HUDEP-2 (cell line): ENCODE measurements around the gene ADAMTS10.
A peak's percentile ranks its signal among the peaks of the same experiment; 100 is the strongest.
"Not testable (repeated sequence)": the region's sequence is repeated elsewhere in the genome, so short reads cannot be mapped to it uniquely, and the experiment has no call there.

ENCODE experiments used
- DNase-seq, 76 experiments: peaks; one replicate each; lab custom pipeline; 2025; ENCODE audit not compliant: unreplicated experiment in 76 of 76; lab: John Stamatoyannopoulos, UW

Gene ADAMTS10

DNA sequence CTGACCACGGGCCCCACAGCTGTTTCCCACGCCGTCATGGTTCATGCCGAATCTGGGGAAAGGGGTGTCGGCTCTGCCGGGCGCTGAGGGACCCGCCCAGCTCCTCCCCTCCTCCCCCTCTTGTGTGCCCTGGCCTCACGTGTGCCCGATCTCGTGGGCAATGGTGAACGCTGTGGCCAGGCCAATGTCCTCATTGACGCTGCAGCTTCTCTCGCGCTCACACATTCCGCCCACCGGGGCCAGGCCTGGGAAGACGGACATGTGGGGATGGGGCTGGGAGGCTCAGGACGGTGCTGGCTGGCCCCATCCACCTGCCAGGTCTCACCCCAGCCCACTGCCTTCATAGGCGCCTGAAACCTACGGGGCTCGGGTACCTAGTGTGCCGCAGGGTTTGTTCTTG is 14.3 kb downstream of the ADAMTS10 start:
- DNase-seq, result no peak

DNA sequence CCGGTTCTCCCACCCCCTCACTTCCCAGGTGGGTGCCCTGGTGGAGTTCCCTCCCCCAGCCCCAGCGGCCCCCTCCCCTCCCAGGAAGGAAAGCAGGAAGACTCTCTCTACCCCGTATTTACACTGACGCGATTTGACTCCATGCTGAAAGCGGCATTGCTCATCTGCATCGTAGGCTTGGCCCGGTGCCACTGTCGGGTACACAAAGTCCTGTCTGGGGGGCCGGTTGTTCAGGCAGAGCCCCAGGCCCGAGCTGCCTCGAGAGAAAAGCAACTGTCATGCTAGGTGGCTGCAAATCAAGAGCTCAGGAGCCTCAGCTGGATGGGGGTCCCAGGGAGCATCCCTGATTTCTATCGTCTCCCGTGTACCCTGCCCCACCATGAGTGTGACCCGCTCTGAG is 14.9 kb downstream of the ADAMTS10 start:
- no peak for DNase-seq

GRCh38 chr19:8593931-8594330 is 16.6 kb downstream of the ADAMTS10 start:
- no peak for DNase-seq

DNA sequence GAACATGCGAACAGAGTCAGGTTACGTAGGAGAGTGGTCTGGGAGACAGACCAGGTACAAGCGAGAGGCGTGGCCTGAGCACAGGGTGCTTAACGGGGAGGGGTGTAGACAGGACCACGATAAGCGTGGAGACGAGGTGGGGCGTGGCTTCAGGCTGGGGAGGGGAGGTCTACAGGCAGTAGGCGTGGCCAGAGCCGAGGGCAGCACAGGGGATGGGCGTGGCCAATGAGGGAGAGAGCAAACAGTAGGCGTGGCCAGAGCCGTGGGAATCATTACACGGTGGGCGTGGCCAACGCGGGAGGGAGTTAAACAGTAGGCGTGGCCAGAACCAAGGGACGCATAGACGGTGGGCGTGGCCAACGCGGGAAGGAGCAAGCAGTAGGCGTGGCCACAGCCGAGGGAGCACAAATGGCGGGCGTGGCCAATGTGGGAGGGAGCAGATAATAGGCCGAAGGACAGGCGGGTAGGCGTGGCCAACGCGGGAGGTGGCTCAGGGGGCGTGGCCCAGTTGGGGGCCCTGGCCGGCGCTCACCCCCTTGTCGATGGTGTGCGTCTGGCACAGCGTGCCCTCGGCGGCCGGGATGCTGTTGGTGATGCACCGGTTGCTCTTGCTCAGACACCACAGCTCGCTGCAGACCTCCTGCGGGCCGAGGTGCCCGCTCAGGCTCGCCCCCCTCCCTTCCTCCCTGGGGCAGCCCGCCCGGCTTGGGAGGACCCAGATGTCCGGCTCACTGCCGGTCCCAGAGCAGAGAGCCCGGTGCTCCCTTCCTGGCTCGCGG is 18.1 kb downstream of the ADAMTS10 start:
- peak in 70 of 76 experiments; percentile 33 to 95 (median 82) for DNase-seq

- DNase-seq, result no peak
Observed at GRCh38 chr19:8589177-8589714, 21.3 kb downstream of the ADAMTS10 start.

GRCh38 chr19:8585894-8586750 is 24.4 kb downstream of the ADAMTS10 start:
- peak in 58 of 76 experiments; percentile 14 to 83 (median 58) for DNase-seq

DNA sequence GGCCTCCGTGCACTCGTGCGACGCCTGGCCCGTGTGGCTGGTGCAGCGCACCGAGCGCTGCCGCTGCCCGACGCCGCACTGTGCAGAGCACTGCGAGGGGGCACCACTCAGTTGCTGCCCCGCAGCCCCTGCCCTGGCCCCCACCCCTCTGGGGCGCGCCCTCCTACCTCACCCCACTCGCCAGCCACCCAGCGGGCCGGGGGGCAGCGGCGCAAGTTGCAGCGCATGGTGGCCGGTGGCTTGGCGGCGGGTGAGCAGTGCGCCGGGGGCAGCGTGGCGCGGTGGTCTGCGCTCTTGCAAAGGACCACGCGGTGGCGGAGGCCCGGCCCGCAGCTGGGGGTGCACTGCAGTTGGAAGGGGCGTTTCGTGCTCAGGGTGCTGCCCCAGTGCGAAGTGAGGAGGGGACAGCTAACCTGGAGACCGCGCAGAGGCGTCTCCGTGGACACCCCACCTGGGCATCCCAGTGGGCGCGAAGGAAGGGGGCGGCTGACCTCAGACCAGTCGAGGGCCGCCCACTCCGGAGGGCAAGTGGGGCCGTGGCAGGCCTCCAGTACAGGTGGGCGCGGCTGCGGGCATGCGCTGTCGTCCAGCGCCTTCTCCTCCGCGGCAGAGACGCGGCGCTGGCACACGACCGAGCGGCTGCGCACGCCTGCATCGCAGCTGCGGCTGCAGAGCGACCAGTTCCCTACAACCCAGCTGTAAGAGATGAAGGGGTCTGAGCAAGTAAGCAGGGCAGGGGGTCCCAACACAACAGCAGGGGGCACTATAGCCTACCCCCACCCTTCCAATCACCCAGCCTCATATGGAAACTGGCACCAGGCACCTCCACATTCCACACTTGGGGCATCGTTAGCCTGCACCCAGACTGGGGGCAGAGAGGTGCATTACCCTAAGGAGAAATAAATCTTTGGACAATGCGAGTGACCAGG is 25.3 kb downstream of the ADAMTS10 start:
- DNase-seq, result no peak

- DNase-seq, result peak in 68 of 76 experiments; percentile 24 to 88 (median 72)
Observed at GRCh38 chr19:8580710-8581281, 29.7 kb downstream of the ADAMTS10 start.

DNA sequence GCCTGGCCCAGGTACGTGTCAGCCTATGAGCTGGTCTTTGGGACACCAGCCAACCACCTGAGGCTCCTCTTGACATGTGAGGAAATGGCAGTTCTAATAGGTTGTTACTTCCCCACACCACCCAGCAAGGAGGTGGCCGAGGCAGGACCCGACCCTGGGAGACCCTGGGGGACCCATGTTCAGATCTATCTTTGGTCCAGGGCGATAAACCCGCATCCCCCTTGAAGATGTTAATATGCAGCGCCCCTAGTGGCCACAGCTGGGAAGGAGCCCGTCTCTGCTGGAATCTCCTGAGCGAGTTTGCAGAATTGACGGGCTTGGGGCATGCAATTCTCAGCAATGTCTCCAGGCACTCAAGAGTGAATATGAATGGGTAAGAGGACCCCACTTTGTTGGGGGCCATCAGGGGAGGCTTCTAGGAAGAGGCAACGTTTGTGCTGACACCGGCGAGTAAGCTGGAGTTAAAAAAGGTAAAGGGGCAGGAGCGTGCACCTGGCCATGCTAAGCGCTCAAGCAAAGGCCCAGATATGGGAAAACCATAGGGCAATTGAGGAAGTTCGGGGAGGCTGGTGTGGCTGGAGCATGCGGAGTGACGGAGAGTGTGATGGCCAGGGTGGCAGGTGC is 31.8 kb downstream of the ADAMTS10 start:
- DNase-seq, result peak in 64 of 76 experiments; percentile 20 to 83 (median 60)

- DNase-seq, result no peak
Observed at GRCh38 chr19:8577741-8578140, 32.8 kb downstream of the ADAMTS10 start.

DNA sequence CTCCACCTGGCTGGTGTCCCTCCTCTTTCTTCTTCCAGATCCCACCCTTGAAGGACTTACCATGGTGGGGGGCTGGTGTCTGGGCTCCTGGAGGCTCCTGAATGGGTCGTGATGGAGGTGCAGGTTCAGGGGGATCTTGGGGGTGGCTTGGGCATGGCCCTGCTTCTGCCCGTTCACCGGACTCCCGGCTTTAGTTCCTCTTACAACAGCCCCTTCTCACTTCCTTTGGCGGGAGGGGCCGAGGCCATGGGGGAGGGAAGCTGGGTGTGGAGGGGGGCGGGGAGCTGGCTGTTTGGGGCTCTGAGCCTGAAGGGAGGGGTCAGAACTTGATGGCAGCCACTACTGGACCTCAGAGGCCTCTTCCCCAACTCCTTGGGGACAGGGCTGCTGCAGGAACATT is 33.3 kb downstream of the ADAMTS10 start, which contains the start of gene MYO1F:
Gene MYO1F (minus strand): TSS at position 196 of the 400 bp plus-strand sequence. CDS start 133 bp downstream, at position 63.
- DNase-seq, result peak in 8 of 76 experiments; percentile 8 to 28 (median 16)

DNA sequence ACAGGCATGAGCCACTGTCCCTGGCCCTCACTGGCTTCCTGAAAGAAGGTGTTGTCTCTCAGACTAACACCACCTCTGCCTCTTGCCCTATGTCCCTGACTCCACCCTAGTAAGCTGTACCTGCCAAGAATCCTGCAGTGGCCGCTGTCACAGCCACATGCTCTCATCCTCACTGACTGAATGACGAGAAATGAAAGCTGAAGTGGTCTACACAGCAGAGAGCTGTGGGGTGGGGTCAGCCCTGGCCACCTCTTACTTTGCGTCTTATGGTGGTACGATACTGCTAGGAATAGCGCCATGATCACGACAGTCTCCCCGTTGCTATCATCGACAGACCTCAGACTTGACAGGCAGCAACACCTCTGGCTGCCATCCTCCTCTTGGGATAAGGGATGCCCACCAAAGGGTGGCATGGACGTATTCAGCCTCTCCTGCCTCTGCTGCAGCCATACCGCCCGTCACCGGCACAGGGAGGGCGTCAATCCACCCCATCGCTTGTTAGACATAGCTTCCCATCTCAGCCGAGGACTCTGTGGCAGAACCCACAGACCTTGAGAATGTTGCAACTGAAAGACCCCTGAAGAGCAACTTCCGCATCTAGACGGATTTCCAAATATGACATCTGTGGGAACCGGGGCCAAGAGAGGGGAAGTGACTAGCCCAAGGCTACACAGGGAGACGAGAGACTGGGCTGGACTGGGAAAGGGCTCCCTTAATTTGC is 34.1 kb downstream of the ADAMTS10 start:
- DNase-seq, result no peak

GRCh38 chr19:8575467-8575997 is 35.0 kb downstream of the ADAMTS10 start:
- DNase-seq, result peak in 15 of 76 experiments; percentile 8 to 36 (median 21)

DNA sequence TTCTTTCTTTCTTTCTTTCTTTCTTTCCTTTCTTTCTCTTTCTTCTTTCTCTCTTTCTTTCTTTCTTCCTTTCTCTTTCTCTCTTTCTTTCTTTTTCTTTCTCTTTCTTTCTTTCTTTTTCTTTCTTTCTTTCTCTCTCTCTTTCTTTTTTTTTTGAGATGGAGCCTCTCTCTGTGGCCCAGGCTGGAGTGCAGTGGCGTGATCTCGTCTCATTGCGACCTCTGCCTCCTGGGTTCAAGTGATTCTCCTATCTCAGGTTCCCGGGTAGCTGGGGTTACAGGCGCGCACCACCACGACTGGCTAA is 35.9 kb downstream of the ADAMTS10 start:
- not testable (repeated sequence) for DNase-seq

DNA sequence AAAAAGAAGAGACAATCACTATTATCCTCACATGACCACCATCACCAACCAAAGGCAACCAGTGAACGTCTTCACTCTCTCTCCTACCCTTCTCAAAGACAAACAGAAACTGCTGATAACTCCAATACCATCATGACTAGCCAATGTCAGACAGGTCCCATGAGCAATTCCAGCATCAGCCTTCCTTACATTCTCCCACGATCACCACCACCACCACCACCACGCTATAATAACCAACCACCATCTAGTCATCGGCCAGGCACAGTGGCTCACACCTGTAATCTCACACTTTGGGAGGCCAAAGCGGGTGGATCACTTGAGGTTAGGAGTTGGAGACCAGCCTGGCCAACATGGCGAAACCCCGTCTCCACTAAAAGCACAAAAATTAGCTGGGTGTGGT is 37.2 kb downstream of the ADAMTS10 start:
- DNase-seq, result no peak

DNA sequence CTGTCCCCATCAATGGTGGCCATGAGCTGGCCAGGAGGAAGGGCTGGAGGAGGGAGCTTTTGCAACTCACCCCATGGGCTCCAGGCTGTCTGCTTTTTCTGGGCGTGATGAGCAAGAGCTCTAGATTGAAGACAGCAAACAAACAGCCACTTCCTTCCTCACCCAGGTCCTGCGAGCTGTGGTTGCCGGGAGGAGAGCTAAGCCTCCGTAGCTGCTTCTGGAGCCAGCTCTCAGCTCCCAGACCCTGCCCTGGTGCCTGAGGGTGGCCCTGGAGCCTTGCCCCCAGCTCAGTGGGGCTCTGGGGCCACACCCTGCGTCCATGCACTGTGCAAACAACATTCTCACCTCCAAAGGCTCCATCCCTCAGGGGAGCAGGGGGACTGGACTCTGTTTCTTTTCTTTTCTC is 39.5 kb downstream of the ADAMTS10 start:
- DNase-seq, result peak in 8 of 76 experiments; percentile 9 to 25 (median 18)

DNA sequence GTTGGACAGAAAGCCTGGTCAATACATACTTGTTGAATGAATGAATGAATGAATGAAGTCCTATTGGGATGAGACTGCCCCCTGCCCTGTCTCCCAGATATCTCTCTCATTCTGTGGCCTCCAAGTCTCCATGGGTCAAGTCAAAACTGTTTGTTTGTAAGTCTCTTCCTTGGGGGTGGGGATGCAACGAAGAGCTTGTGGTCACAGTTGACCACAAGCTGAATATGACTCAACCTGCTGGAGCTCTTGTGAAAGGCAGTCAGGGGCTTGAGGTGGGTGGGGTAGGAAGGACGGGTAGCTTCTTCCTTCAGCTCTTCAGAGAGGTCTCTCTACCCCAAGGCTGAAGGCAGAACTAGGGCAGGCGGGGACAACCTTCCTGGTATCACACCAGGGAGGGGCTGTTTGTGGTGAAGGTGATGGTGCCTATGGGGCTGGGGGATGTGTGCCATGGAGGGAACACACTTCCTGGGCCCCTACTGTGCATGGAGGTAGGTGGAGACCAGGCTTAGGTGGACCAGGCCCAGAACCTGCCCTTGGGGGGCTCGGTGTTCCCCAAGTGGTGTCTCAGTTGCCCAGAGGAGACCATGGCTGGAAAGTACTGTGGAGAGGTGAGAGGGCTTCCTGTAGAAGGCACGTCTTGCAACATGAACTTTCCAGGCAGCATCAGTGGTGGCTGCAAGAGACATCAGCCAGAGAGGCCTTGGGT is 41.3 kb downstream of the ADAMTS10 start:
- peak in 50 of 76 experiments; percentile 13 to 86 (median 49) for DNase-seq
